Limb (tissue), 2 donors: ENCODE results near the gene FSTL4.
A peak's percentile ranks its signal among the peaks of the same experiment; 100 is the strongest.

ENCODE experiments used
- DNase-seq, 2 donors: peaks; one replicate each; pipeline ENCODE4 v3.0.0-alpha.2; 2016; ENCODE audit errors: extremely low spot score in 2 of 2

Gene FSTL4

DNA sequence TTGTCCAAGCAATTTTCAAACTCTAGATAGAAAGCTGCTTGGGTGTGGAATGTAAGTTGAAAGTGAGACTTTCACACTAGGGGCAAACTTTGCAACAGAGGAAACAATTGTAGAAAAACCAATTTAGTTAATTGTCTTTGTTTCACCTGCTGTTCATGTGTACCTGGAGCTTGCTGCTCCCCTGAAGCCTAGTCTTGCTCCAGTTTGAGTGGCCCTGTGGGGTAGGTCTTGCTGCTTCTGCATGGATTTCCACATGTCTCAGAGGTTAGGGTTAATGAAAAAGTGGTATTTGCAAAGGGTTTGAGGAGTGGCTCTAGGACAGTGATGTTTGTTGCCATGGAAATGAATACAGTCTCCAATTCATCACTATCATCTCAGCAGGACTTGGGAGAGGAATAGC, 182.2 kb downstream of the FSTL4 start:
- DNase-seq: no peak

DNA sequence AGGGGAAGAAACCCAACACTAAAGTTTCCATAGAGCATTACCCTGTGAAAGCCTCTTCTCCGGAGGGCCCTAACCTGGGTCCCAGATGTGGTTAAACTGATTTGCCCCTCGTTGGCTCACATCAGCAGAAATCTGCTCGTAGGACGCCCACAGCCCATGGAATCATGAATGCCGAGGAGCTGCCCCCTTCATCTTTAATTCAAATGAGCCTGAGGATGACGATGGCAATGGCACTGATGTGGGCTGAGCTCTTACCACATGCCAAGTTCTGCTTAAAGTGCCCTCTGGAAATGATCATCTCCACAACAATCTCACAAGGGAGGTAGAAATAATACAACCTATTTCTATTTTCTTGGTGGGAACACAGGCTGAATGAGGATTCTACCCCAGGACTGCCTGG, 183.3 kb downstream of the FSTL4 start:
- no peak for DNase-seq

DNA sequence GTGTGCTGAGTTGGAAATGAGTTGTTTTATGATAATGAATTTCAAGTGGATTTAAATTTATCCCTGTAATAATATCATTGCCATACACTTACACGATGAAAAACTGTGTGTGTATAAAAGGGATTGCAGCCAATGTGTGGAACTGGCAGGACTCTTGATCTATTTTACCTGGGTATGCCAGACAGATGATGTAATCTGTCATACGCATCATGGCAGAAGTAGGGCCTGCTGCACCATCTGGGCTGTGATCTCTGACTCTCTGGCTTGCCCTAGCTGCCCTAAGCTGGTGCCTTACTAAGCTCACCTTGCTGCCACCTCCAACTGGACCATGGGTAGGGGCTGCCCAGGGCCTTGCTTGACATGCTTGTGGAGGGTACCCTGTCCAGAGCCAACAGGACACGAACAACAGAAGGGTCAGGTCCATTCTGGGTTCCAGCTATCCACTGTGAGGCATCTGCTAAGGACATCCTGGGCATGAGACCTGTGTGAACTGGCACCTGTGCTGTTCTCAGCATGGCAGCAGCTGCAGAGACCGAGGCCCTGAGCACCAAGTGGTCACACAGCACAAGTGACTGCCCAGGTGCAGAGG, 184.2 kb downstream of the FSTL4 start:
- no peak for DNase-seq

DNA sequence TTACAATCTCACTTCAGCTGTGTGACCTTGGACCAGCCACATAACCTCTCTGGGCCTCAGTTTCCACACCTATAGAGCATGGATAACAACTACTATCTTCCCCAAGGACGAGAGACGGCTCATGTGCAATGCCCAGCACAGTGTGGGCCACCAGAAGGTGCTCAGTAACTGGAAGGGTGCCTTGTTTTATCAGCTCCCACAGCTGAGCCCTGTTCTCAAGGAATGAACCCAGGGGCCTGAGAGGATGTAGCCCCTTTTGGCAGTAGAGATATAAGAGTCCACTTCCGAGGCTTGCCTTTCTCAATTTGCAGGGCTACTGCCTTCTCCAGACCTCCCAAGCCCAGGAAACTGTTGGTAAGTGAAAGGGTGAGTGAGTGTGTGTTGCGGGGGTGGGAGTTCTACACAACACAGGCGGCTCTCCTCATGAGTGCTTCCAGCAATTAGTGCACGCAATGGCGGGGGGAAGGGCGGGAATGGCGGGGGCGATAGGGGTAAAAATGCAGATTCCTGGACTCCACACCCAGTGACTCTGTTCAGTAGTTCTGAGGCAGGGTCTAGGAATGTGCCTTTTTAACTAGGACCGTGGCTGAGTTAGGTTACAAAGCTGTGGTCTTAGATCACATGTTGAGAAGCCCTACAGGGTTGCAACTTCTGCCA, 185.1 kb downstream of the FSTL4 start:
- no peak for DNase-seq

DNA sequence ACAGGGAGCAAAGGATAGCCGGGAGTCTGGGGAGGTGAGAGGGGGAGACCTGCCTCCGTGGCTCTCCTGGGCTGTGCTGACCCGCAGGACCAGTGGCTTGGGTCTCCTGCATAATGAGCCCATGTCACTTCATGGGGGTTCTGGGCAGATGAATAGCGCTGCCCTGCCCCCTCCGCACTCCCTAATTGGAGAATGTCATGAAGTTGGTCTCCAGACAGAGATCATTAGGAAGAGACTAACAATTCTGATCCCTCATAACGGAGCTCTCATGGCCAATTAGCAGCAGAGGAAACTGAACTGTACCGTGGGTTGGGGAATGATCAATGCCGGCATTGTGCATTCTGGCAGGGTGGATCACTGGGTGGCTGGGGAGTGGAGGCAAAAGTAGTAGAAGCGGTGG, 186.1 kb downstream of the FSTL4 start:
- no peak for DNase-seq

DNA sequence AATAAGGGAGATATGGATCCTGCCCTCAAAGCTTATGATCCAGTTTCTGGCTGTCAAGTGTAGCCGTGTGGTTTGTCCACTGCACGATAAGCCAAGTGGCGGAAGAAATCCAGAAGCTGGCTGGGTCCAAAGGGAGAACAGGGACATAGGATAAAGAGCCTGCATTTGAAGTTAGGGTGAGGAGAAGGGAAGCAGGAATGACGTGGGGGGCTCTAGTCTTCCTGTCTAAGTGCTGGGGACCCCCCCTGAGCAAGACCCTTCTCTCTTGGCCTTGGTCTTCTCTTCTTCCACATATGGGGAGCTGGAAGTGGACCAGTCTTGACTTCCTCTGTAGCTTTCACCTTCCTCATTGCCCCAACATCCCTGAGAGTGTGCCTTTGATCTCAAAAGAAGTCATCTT, 186.6 kb downstream of the FSTL4 start:
- no peak for DNase-seq

DNA sequence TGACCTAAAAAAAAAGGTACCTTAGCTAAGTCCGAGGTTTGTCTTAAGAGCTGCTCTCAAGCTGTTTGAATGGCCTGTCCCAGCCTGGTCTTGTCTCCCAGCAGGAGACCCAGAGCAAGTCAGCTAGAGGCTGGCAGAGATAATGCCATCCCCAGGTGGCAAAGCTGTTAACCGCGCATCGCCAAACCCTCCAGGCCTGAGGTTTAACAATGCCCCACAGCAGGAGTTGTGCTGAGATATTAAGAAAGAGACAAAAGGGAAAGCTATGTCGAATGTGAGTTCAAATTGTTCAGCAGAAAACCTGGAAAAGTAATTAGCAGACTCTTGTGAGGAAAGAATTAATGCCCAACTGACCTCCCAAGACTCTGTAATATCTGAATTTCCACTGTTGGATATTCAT, 187.1 kb downstream of the FSTL4 start:
- DNase-seq: no peak

DNA sequence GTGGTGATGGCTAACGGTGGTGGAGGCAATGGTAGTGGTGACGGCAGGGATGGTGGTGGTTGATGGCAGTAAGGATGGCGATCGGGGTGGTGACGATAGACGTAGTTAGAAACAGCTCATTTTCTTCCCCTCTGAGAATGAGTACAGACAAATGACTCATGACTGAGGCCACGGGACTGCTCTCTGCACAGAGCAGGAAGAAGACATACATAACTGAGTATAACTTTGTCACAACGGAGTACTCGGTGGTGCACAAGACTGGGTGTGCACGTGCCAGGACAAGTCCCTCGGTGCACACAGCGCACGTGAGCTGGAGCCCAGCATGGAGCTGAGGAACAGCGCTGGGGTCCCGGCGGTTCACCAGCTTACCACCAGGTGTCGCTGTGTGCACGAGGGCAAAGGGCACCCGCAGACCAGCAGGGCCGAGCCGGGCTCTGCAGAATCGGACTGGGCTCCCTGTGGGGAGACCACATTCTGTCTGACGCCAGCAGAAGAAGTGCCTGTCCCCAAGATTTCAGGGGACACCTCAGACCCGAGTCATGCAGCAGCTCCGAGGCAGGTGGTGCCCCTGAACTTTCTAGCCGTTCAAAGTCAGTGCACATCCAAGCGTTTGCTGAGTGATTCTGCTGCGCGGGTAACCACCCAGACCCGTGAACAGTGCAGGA, 188.6 kb downstream of the FSTL4 start:
- DNase-seq: peak; percentile 26 to 80

DNA sequence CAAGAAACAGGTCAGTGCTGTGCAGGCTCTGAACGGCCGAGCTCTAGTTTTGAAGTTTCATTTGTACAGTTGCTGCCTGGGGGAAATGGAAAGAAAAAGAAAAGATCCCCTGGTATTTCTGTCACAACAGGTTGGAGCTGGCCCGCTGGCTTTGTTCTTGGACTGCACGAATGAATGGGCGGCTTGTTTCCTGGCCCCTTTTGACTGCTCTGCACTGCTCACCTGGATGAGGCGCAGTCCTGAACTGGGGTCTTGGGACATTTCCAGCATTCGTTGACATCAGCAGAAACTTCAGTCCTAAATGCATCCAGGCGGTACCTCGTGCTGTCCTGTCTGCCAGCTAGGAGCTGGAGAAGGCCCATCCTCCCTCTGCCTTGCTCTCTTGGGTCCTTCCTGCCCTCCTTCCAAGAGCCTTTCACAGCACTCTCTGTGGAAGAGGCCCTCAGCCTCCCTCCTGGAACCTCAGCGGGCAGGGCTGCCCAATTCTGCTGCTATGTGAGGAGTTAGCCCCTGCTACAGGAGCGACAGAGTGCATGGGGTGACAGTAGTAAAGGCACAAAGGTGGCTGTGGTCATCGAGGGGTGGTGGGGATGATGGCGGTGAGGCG, 189.2 kb downstream of the FSTL4 start:
- peak in 1 of 2 donors; percentile 29 for DNase-seq

DNA sequence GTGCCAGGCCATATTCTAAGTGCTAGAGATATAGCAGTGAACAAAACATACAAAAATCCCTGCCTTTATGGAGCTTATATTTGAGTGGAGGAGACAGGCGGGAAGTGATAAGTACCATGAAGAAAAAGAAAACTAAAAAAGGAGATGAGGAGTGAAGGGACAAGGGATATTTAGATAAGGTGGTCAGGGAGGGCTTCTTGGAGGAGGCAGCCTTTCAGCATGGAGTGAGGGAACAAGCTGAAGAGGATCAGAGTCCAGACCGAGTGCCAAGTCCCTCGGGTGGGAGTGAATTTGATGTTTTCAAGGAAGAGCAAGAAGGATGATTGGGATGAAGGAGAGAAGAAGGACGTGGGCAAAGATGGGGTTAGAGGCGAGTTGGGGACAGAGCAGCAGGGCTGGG, 190.5 kb downstream of the FSTL4 start:
- no peak for DNase-seq

DNA sequence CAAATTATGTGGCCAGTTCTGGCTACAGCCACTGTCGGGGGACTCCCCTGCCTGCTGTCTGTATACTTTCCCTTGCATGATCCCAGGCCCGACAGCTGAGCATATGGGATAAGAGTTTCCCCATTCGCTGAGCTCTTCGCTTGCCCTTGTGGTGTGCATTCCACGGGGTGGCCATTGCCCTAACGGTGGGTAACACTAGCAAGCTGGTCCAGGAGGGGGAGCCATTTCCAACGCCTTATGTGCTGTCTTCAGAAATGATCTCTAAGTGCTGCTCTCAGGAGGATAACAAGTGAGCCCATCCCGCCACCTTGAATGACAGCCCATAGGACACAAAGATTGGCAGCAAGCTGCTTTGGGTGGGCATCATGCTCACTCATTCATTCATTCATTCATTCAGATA, 190.9 kb downstream of the FSTL4 start:
- peak in 1 of 2 donors; percentile 43 for DNase-seq

DNA sequence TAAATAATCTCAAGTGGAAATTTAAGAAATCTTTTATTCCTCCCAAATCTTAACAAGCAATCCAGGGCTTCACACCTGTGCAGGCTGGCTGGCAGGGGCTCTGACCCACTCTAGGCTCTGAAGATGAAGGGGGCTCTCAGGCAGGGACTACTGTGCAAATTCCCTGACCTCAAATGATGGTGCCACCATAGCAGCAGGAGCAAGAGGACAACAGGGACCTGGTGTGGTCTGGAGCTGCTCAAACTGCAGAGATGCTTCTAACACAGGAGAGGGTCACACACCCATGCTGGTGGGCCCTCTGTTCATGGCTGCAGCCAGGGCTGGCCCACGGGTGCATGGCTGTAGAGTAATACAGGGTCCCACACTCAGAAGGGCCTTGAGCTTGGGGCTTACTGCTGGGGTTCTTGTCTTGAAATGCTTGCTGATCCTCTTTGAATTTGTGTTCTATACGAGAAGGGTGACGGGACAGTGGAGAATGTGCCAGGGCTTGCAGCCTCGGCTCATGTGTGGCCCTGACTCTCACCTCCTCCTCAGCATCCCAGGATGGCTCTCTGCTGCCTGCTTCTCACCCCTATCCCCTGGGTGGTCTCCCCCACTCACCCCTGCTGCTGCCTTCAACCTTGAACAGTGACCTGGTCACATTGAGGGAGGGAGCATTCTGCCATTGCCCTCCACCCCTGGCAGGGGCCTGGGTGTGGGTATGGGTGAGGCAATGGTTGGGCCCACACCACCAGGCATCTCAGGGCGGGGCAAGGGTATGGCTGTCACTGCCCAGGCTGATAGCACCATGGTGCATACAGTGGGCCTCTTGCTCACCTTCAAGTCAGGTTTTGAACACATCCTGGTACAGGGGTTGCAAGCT, 191.7 kb downstream of the FSTL4 start:
- DNase-seq: no peak

DNA sequence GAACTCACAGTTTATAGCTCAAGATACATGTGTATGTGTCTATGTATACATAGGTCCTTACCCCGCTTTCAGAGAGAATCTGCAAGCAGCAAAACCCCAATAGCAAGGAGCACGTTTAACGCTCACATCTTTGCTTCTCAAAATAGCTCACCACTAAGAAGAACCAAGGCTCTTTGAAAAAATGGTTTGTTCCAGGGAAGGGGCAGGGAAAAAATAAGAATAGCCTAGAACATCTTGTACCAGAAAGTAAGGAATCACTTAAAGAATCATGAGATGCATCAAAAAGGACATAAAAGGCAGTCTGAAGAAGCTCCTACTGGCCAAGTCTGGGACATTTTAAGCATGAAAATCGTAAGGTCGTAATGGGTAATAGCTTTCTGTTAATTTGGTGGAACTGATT, 196.4 kb downstream of the FSTL4 start:
- DNase-seq: no peak

DNA sequence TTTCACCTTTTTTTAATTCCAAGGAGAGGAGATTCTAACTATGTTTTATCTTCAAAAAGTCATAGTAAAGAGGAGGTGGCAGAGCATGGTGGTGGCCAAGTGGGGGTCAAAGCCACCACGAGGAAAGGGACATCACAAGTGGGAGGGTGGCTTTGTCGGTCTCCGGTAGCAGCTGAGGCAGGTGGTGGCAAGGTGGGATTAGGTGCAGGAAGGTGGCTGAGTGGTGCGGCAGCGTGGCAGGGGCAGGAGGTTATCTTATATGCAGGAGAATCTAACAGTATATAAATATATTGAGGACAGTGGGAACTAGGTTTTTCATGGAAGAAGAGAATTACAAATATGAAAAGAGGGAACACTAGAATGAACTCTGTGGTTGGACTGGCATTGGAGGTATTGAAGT, 196.8 kb downstream of the FSTL4 start:
- DNase-seq: no peak

DNA sequence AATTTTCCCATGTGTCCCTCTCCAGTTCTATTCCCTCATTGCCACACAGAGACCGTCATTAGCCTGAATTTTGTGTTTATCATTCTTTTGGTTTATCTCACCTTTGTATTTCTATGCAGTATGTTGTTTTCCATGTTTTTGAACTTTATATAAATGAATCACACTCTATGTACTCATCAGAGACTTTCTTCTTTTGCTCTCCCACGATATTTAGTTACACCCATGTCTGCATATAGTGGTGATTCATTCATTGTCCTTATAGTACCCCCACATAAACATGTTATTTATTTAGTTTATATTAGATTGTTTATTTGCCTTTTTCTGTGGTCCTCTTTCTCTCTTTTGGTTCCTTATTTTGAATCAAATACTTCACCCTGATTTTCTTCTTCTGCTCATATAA, 199.7 kb downstream of the FSTL4 start:
- DNase-seq: no peak

DNA sequence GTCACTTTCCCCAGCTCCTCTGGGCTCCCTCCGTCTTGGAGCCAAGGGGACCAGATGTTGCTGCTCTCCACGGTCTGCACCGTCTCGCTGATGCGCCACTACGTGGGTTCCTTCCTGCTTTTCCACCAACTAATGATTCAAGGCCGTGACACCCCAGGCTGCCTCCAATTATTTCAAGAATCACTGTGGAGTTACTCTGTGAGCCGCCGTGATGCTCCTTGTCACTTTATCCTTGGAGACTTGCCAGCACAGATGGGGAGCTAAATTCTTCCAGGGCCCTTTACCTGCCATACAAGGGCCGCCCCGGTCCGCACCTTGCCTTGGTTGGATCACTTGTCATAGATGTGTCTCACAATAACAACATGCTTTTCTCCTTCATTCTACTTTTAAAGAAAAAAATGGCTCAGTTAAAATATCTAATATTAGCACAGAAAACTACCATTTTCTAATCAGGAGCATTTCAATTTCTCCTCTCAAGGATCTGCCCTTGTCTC, 202.0 kb downstream of the FSTL4 start:
- DNase-seq: no peak

DNA sequence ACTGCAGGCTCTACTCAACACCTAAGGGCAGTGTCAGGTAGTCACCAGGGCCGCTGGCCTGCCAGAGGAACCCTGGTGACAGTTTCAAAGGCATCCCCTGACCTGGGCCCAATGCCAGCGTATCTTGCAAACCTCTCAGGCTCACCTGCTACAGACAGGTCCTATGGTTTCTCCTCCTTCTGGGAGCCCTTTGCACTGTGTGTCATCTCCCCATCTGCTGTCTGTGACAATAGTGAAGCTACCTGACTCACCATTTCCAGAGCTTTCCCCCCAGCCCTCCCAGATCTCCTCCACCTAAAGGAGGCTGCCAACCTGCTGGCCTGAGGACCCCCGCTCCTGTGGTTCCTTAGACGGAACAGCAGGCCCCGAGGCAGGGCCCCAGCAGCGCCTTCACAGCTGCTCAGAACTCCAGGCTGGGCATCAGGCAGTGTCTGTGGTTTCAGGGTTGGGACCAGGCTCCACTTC, 203.1 kb downstream of the FSTL4 start:
- no peak for DNase-seq

DNA sequence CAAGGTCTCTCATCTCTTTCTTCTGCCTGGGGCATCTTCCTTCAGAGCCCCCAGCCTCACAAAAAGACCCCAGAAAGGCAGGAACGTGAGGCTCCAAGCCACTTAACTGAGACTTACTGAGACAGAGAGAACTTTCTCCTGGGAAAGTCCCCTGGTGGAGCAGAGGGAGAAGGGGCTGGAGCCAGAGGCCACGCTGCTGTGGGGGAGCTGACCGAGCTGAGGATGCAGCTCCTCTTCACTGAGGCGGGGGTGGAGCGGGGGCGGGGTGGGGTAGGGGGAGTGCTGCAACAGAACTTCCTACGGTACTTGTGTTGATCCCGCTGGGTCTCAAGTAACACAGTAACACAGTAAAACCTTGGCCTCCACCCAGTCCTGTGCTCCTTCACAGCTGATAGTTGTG, 204.0 kb downstream of the FSTL4 start:
- DNase-seq: peak in 1 of 2 donors; percentile 27

DNA sequence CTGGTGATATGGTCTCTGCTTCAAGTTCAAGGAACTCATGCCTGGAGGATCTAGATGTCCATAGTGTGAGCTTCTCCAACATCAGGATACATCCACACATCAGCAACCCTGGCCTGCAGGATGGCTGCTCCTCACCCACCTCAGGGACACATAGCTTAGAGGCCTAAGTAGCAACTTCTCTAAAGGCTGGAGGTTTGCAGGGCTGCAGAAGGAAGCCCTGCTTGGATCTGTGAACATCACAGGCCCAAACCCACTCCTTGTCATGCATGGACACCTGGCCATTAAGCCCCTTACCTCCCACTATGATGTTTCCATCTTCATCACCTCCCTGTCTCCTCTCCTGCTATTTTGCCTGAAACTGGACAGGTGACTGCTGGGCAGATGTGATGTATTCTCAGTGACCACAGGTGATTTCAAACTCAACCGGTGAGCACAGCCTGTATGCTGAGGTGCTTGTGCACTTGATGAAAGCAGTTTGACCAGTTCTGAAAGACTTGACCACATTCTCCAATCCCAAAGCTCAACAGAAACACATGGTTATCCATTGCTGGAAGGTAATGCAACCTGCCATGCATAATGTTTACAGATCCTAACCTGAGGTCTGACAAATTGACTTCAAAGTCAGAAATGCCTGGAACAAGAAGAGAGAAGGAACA, 205.2 kb downstream of the FSTL4 start:
- no peak for DNase-seq

DNA sequence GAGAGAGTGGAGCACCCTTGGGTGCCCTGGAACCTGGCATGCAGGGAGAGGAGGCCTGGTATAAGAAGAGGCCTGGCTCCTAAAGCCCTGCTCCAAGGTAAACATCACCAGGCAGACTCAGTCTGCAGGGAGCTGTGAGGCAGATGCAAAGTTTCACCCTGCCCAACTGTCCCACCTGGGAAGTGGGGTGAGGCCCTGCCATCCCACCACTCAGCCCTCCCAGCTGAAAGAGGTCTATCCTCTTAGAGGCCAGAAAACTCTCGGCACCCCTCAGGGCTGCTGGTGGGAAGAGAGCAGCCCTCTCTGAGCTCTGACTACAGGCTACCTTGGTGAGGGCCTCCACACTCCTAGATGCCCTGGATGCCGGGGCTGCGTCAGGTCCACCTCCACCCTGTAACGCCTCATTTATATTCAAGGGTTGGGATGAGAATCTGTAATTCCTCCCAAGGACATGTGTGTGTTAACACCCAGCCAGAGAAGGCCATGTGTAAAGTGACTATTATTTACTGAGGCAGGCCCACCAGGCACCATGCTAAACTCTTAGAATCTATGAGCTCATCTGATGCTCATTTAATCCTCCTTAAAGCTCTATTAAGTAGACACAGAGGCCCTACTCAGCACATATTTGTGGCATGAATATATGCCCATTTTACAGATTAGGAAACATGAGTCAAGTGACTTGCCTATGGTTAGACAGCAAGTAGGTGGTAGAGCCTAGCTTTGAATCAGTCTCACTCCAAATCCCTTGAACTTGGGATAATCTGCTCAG, 205.9 kb downstream of the FSTL4 start:
- no peak for DNase-seq
